CD4-positive, alpha-beta T cell treated with Interleukin-12 subunit alpha and Interleukin-12 subunit beta, for 1 hour (primary cell): ENCODE data around the gene CLDN18.

Experiments used
- DNase-seq: peaks from one replicate; pipeline ENCODE4 v3.0.0-alpha.2; 2020

CLDN18 gene

DNA sequence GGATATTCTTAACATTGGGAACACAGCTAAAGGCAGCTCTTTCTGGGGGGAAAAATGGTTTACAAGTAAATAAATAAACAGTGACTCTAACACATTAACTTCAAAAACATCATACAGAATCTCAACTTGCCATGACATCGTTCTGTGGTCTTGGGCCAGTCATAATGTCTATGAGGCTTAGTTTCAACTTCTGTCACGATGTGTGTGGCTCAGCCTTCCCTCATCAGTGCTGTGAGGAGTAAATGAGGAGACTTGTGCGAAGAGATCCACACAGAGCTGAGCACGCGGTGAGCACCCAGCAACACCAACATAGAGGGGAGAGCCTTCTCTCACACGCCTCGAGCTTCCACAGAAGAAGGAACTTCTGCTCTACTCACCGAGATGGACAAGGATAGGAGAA, 56.4 kb downstream of the CLDN18 start:
- DNase-seq, result no peak

GRCh38 chr3:138066972-138067371, 57.0 kb downstream of the CLDN18 start:
- no peak for DNase-seq

- DNase-seq, result no peak
Observed at GRCh38 chr3:138068046-138068445, 58.1 kb downstream of the CLDN18 start.

DNA sequence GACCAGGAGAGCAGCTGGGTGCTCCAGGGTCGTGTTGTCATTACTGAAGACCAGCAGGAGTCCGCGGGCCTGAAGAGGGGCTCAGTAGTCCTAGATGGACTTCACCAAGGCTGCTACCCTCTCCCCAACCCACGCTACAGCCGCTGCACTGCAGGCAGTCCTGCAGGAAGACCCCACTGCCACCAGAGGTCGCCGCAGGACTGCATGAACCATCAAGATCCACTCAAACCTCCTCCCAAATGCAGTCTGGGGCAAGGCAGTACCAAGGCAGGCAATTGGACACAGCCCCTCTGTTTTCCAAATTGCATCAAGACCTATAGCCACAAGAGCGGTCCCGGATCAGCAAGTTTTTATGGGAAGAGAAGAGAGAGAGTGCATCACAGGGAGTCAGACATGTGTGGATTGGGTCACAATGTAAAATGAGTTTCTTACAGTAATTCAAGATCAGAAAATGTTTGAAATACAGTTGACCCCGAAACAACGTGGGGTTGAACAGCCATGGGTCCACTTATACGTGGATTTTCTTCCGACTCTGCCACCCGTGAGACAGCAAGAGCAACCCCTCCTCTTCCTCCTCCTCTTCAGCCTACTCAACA, 58.7 kb downstream of the CLDN18 start:
- DNase-seq, result peak; percentile 68

DNA sequence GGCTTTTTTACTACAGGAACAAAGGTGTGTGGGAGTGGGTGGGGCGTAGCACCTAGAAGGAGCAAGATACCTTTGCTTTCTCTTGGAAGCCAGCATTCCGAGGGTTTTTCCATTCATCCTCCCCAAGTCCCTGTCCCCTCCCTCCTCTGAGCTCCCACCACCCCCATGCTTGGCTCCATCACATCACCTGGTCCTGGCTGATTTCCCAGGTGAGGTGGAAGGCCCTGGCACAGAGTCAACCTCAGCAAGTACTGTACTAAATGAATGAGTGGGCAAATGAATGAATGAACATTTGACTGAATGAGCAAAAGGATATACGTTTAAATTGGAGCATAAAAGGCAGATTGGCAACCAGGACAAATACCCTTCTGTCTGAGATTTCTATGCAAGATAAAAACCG, 60.0 kb downstream of the CLDN18 start:
- no peak for DNase-seq

GRCh38 chr3:138072796-138073195, 62.8 kb downstream of the CLDN18 start:
- no peak for DNase-seq

- DNase-seq, result no peak
Observed at GRCh38 chr3:138078096-138078495, 68.1 kb downstream of the CLDN18 start.

DNA sequence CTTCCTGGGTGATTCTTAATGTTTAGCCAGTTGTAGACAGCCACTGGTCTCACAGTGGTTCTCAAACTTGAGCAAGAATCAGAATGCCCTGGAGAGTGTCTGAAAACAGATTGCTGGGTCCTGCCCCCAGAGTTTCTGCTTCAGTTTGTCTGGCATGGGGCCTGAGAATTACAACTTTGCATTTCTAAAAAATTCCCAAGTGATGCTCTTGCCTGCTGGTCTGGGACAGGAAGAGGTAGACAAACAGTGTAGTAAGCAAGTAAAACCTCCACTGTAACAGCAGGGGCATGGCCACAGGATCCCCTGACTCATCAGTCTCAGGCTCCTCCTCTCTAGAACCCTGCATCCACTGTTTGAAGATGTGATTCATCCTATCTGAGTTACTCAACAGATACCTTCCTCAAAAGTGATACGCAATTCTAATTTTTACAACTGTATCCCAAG, 69.0 kb downstream of the CLDN18 start:
- DNase-seq, result no peak

- no peak for DNase-seq
Observed at GRCh38 chr3:138079901-138080300, 69.9 kb downstream of the CLDN18 start.

- no peak for DNase-seq
Observed at GRCh38 chr3:138081371-138082084, 71.6 kb downstream of the CLDN18 start.

DNA sequence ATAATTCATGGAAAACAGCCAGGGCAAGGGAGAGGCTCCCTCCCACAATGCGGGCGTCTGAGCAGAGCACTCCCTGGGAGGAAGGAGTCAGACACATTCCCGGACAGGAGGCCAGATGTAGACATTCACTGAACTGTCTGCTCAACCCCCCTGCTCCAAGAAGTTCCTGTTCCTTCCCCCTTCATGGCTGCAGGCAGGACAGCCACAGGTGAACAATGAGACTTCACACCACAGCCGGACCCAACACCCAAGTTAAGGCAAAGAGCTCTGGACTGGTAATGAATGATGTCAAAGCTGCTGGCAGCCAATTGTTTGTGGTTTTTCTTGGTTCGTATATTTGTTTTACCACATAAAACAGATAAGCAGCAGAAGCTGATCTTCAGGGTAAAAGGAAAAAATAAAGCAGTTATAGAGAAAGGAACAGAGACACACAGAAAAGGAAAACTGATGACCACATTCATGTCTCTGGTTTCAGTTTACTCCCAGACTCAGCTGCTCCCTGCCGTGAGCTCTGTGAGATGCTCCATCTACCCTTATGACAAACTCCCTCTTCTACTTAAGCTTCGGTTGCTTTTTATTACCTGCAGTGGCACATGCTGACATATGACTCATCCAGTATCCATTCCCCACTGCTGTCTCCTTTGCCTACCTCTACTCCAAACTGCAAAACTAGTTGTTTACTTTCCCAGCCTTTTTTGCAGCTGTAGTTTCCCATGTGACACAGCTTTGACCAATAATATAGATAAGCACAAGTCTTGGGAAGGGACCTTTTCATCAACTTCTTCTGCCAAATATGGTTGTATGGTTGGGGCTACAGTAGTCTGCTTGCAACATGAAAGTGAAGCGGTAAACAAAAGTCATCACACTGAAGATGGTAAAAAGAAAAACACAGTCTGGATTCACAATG, 72.4 kb downstream of the CLDN18 start:
- no peak for DNase-seq

DNA sequence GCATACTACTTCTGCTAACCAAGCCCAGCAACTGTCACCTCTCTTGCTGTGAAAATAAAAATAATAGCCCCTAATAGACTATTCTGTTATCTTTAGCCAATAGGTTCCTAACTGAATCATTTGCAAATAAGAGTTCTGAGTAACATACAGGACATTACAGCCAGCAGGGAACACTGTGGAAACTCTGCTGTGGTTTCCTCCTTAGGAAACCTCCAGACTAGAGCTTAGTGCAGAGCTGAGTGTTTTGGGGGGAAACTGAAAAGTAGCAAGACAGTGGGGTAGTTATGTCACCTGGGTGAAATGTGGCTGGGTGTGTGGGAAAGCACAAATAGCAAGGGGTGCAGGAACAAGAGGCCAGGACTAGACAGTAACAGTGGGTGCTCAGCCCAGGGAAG, 73.0 kb downstream of the CLDN18 start:
- DNase-seq, result no peak
